ENCODE data around the gene TIAM1.

Gene TIAM1

GRCh38 chr21:31172328-31172727, 171.7 kb downstream of the TIAM1 start:
- no peak overlapping the region for H3K27ac ChIP-seq
- TF ChIP-seq ZFX (IDR thresholded peaks at IDR 0.05; ENCODE audit: borderline replicate concordance) (no peak), CTCF (IDR thresholded peaks at IDR 0.05) (no peak)

GRCh38 chr21:31164713-31165694, 179.1 kb downstream of the TIAM1 start:
- no peak for TF ChIP-seq CTCF (IDR thresholded peaks at IDR 0.05)
- no peak for TF ChIP-seq ZFX (IDR thresholded peaks at IDR 0.05; ENCODE audit: borderline replicate concordance)
- no peak overlapping the region for H3K27ac ChIP-seq

GRCh38 chr21:31162827-31163226, 181.2 kb downstream of the TIAM1 start:
- no peak overlapping the region for H3K27ac ChIP-seq
- TF ChIP-seq CTCF (IDR thresholded peaks at IDR 0.05) = no peak
- TF ChIP-seq ZFX (IDR thresholded peaks at IDR 0.05; ENCODE audit: borderline replicate concordance) = no peak

- H3K27ac ChIP-seq = no peak overlapping the region
Measured at GRCh38 chr21:31162079-31162699, 181.9 kb downstream of the TIAM1 start.

GRCh38 chr21:31161157-31161556, 182.9 kb downstream of the TIAM1 start:
- no peak overlapping the region for H3K27ac ChIP-seq

More at GRCh38 chr21:31162079-31162699, 181.9 kb downstream of the TIAM1 start:
- no peak for TF ChIP-seq ZFX (IDR thresholded peaks at IDR 0.05; ENCODE audit: borderline replicate concordance)
- TF ChIP-seq CTCF (IDR thresholded peaks at IDR 0.05) = no peak

GRCh38 chr21:31159808-31160207, 184.3 kb downstream of the TIAM1 start:
- no peak overlapping the region for H3K27ac ChIP-seq
- TF ChIP-seq ZFX (IDR thresholded peaks at IDR 0.05; ENCODE audit: borderline replicate concordance) = no peak
- TF ChIP-seq CTCF (IDR thresholded peaks at IDR 0.05) = no peak

More at GRCh38 chr21:31161157-31161556, 182.9 kb downstream of the TIAM1 start:
- TF ChIP-seq CTCF (IDR thresholded peaks at IDR 0.05) = no peak
